T-cell (primary cell): ENCODE measurements around the gene TRIP12. TPM values are rescaled to one million over a fixed set of nuclear protein-coding genes. Genes with fewer than 3 reads are reported as not detected.
A peak's percentile ranks its signal among the peaks of the same experiment; 100 is the strongest.

Source experiments
- ATAC-seq, 4 experiments: fragments of 200-7000 bp in 3 of 4; fragments of 150-1000 bp in 1 of 4; cut with Tn5 transposase; replicated peaks in 1 of 4; 1 replicate in 3 of 4; 2 replicates in 1 of 4; pipeline ENCODE4 v1.10.0; 2021; ENCODE audit warnings: moderate library complexity in 3 of 4, mild to moderate bottlenecking in 2 of 4, moderate number of reproducible peaks in 1 of 4
- CTCF ChIA-PET, 2 donors: fragments of 300-600 bp; sonication (Branson Sonifier 250); formaldehyde crosslinking; loops; one replicate each; lab custom pipeline; 2022; ENCODE audit warnings: antibody characterized with exemption in 2 of 2; lab: Charles Lee
- POLR2A ChIA-PET, 2 donors: fragments of 300-600 bp; sonication (Branson Sonifier 250); formaldehyde crosslinking; loops; one replicate each; lab custom pipeline; 2022; ENCODE audit warnings: antibody characterized with exemption in 2 of 2; lab: Charles Lee
- DNase-seq, 35 experiments: peaks; one replicate each; pipeline versions ENCODE4 v3.0.0 to v3.0.0-alpha.2; 2013 to 2023
- H3K27ac ChIP-seq: one replicate; pipeline ENCODE4 v1.5.1; 2013; ENCODE audit warnings: low read length
- H3K27me3 ChIP-seq, 2 experiments: replicated peaks in 1 of 2; 1 replicate in 1 of 2; 2 replicates in 1 of 2; pipeline versions ENCODE4 v1.6.1 to v1.7.0; 2013; ENCODE audit warnings: low read length in 1 of 2, mixed read lengths in 1 of 2; ENCODE audit not compliant: control insufficient read depth in 2 of 2, insufficient read depth in 2 of 2; ENCODE audit errors: extremely low read depth in 1 of 2
- H3K36me3 ChIP-seq, 2 donors: 1 replicate in 1 of 2; 2 replicates in 1 of 2; pipeline versions ENCODE4 v1.6.1 to v1.7.0; 2013; ENCODE audit warnings: low read length in 1 of 2; ENCODE audit not compliant: control insufficient read depth in 2 of 2, insufficient read depth in 1 of 2; ENCODE audit errors: extremely low read depth in 1 of 2
- H3K4me1 ChIP-seq, 2 experiments: 1 replicate in 1 of 2; 2 replicates in 1 of 2; pipeline versions ENCODE4 v1.6.1 to v1.7.0; 2013; ENCODE audit warnings: low read length in 2 of 2, mixed read lengths in 1 of 2; ENCODE audit not compliant: insufficient read depth in 2 of 2, control insufficient read depth in 1 of 2; ENCODE audit errors: extremely low read depth in 1 of 2
- H3K4me3 ChIP-seq, 2 donors: 1 replicate in 1 of 2; 2 replicates in 1 of 2; pipeline versions ENCODE4 v1.5.1 to v1.7.0; 2013; ENCODE audit warnings: mild to moderate bottlenecking in 2 of 2, low read length in 1 of 2, moderate library complexity in 1 of 2; ENCODE audit not compliant: control insufficient read depth in 1 of 2; ENCODE audit errors: extremely low read depth in 1 of 2
- H3K9me3 ChIP-seq: 2 replicates; pipeline ENCODE4 v1.7.0; 2013
- H3K27ac Mint-ChIP-seq, 2 donors: one replicate each; pipeline ENCODE4 v1.8.0; 2020 to 2021; ENCODE audit warnings: mild to moderate bottlenecking in 2 of 2, mixed read lengths in 2 of 2
- H3K27me3 Mint-ChIP-seq, 2 donors: one replicate each; pipeline ENCODE4 v1.8.0; 2021 to 2022; ENCODE audit warnings: mixed read lengths in 2 of 2
- H3K36me3 Mint-ChIP-seq: one replicate; pipeline ENCODE4 v1.8.0; 2021; ENCODE audit warnings: mixed read lengths
- H3K4me1 Mint-ChIP-seq, 3 donors: one replicate each; pipeline ENCODE4 v1.8.0; 2020 to 2022; ENCODE audit warnings: mixed read lengths in 3 of 3, mild to moderate bottlenecking in 1 of 3
- H3K4me3 Mint-ChIP-seq, 3 donors: one replicate each; pipeline ENCODE4 v1.8.0; 2020 to 2022; ENCODE audit warnings: mild to moderate bottlenecking in 3 of 3, mixed read lengths in 3 of 3, moderate library complexity in 3 of 3
- H3K9me3 Mint-ChIP-seq, 3 donors: one replicate each; pipeline ENCODE4 v1.8.0; 2020 to 2022; ENCODE audit warnings: mixed read lengths in 3 of 3
- WGBS: methylation state at CpG from one replicate; pipeline ENCODE4 v1.1.5; 2013; ENCODE audit warnings: missing lambda C conversion rate; ENCODE audit not compliant: insufficient coverage; 5-methylcytosine and 5-hydroxymethylcytosine counted together
- total RNA-seq, 35 experiments: library from RNA in 6 of 35; stranded (reverse) in 6 of 35; fragments of 120-200 nt in 1 of 35; gene quantifications; one replicate each; pipeline versions ENCODE4 v1.2.1 to v1.2.4 and lab custom pipeline; 2013 to 2026

TRIP12 gene
- total RNA-seq, 5 donors from 2014 or later (not counting 1 experiment from before 2014, with no cell fraction given): 185 to 219 (median 192) TPM

DNA sequence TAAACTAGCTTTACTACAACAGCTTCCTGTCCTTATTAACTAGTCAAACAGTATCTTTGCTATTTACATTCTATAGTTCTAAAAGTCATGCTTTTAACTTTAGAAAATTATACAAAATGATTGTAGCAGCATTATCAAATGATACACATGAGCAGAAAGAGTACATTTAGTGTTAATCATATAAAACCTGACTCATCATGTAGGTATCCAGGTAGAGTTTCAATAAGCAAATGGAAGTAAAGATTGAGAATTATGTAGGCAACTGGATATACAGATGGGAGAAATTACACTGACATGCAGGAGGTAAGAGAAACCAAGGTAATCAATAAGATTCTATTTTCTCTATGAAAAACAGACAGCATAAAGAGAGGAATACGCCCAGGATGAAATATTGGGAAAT is 33.8 kb downstream of the TRIP12 start:
- WGBS: no CpG with 5 or more reads among the region's 1 CpG
- Histone ChIP-seq H3K36me3 (no peaks in the 10 kb centered on the region), H3K27me3 (no peaks in the 10 kb centered on the region), H3K4me1 (no peaks in the 10 kb centered on the region), H3K27ac (no peak overlapping the region), H3K9me3 (no peaks in the 10 kb centered on the region), H3K4me3 (no peak overlapping the region)
- peaks cover 57 to 70% (median 66%) of the 10 kb centered on the region in 3 donors for H3K4me1 Mint-ChIP-seq
- ATAC-seq (no peak), DNase-seq (no peak)
- peaks cover 14% of the 10 kb centered on the region for H3K36me3 Mint-ChIP-seq
- H3K27me3 Mint-ChIP-seq: no peaks in the 10 kb centered on the region
- POLR2A ChIA-PET: no interaction called here
- CTCF ChIA-PET: no interaction called here
- H3K9me3 Mint-ChIP-seq: no peaks in the 10 kb centered on the region
- no peak overlapping the region for H3K4me3 Mint-ChIP-seq
- H3K27ac Mint-ChIP-seq: peak overlapping the region; percentile 30 to 79

DNA sequence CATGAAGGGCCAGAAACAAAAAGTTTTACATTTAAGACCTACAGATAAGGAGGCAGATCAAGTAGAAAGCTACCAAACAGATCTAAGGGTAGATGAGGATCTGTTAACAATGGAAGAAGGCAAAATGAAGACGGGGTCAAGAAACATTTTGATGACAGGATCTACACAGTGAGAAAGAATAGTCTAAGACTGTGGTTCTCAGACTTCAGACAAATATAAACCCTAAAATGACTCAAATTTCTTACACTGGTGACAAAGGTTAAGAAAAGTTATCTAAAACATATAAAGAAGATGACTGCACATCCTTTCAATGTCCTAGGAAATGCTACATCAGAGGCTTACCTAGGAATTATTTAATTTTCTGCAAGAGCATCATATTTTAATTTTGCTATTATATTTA is 34.4 kb downstream of the TRIP12 start:
- no peaks in the 10 kb centered on the region for H3K36me3 ChIP-seq
- DNase-seq: no peak
- no peaks in the 10 kb centered on the region for H3K27me3 ChIP-seq
- Mint-ChIP-seq H3K36me3 (peaks cover 11% of the 10 kb centered on the region), H3K27me3 (no peaks in the 10 kb centered on the region), H3K9me3 (no peaks in the 10 kb centered on the region), H3K27ac (peak overlapping the region in 1 of 2 donors; percentile 23), H3K4me1 (peaks cover 55 to 72% (median 69%) of the 10 kb centered on the region in 3 donors), H3K4me3 (no peak overlapping the region)
- H3K4me3 ChIP-seq: no peak overlapping the region
- ChIA-PET CTCF (no interaction called here), POLR2A (no interaction called here)
- WGBS: no CpG with 5 or more reads among the region's 1 CpG
- no peak overlapping the region for H3K27ac ChIP-seq
- ATAC-seq: no peak
- H3K4me1 ChIP-seq: no peaks in the 10 kb centered on the region
- H3K9me3 ChIP-seq: no peaks in the 10 kb centered on the region

DNA sequence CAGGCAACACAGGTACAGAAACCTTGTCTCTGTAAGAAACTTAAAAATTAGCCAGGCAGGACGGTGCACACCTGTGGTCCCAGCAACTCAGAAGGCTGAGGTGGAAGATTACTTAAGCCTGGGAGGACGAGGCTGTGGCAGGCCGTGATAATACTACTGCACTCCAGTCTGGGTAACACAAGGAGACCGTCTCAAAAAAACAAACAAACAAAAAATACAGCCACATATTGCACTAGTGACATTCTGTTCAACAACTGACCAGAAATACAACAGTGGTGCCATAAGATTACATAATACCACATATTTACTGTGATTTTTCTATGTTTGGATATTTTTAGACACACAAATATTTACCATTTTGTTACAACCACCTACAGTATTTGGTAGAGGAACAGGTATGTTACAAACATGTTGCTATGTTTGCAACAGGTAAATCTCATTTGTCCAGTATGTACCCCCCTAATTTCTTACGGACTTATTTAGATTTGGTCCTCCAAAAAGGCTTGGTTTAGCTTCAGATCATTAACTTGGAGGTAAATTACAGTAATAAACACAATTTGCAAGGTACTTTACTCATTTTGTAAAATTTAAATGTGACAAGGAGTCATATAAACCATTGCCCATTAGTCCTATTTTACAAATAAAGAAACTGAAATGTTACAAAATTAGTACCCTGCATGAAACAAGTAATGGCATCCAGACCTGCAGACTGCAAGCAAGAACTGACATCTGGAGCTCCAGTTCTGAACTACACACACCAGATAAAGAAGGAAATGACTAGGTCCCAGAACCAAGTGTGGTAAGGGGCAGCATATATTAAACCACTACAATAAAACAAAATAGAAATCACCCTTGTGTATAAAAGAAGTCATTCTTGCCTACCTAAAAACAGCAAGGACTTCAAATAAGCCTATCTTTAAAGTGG is 36.8 kb downstream of the TRIP12 start:
- H3K9me3 Mint-ChIP-seq: no peaks in the 10 kb centered on the region
- H3K9me3 ChIP-seq: no peaks in the 10 kb centered on the region
- ATAC-seq (no peak), DNase-seq (no peak)
- ChIA-PET CTCF (no interaction called here), POLR2A (interaction anchor here (0.6 to 0.9 kb wide), 2 partner anchors 11 to 36 kb away, joined by 3 to 13 read pairs; no protein-coding TSS in a partner anchor)
- H3K4me1 Mint-ChIP-seq: peaks cover 50 to 70% (median 64%) of the 10 kb centered on the region in 3 donors
- H3K27me3 Mint-ChIP-seq: no peaks in the 10 kb centered on the region
- no peaks in the 10 kb centered on the region for H3K4me1 ChIP-seq
- H3K27ac Mint-ChIP-seq: peak overlapping the region in 1 of 2 donors; percentile 55
- peaks cover 17% of the 10 kb centered on the region for H3K36me3 Mint-ChIP-seq
- H3K36me3 ChIP-seq: peaks cover 0 to 4% of the 10 kb centered on the region in 2 donors
- H3K4me3 ChIP-seq: no peak overlapping the region
- H3K27ac ChIP-seq: no peak overlapping the region
- 83% methylated on average over 1 of the region's 5 CpGs for WGBS
- no peaks in the 10 kb centered on the region for H3K27me3 ChIP-seq
- H3K4me3 Mint-ChIP-seq: no peak overlapping the region

DNA sequence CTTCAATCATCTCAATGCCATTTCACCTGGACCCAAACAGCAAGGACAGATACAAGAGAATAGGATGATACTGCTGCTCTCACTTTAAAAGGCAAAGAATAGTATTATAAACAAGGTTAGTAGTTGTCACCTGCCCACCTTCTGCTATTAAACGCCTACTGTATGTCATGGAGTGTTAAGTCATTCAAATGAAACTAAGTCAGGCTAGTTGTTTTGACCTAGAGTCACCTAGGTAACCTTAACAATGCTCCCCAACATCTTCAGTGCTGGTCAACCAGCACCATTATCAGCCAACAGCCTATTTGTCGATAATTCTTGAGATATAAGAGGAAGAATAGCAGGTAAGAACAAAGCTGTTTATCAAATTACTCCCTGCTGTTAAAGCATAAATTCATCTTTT is 39.2 kb downstream of the TRIP12 start:
- peaks cover 32 to 53% (median 46%) of the 10 kb centered on the region in 3 donors for H3K4me1 Mint-ChIP-seq
- H3K27me3 Mint-ChIP-seq: no peaks in the 10 kb centered on the region
- no peak for ATAC-seq
- Histone ChIP-seq H3K36me3 (peaks cover 0 to 26% of the 10 kb centered on the region in 2 donors), H3K9me3 (no peaks in the 10 kb centered on the region), H3K4me1 (no peaks in the 10 kb centered on the region), H3K27me3 (no peaks in the 10 kb centered on the region), H3K27ac (no peak overlapping the region), H3K4me3 (no peak overlapping the region)
- H3K36me3 Mint-ChIP-seq: peaks cover 27% of the 10 kb centered on the region
- WGBS: no CpG with 5 or more reads among the region's 2 CpGs
- DNase-seq: no peak
- CTCF ChIA-PET: no interaction called here
- H3K27ac Mint-ChIP-seq: peak overlapping the region; percentile 53 to 68
- POLR2A ChIA-PET: no interaction called here
- H3K9me3 Mint-ChIP-seq: no peaks in the 10 kb centered on the region
- H3K4me3 Mint-ChIP-seq: no peak overlapping the region

DNA sequence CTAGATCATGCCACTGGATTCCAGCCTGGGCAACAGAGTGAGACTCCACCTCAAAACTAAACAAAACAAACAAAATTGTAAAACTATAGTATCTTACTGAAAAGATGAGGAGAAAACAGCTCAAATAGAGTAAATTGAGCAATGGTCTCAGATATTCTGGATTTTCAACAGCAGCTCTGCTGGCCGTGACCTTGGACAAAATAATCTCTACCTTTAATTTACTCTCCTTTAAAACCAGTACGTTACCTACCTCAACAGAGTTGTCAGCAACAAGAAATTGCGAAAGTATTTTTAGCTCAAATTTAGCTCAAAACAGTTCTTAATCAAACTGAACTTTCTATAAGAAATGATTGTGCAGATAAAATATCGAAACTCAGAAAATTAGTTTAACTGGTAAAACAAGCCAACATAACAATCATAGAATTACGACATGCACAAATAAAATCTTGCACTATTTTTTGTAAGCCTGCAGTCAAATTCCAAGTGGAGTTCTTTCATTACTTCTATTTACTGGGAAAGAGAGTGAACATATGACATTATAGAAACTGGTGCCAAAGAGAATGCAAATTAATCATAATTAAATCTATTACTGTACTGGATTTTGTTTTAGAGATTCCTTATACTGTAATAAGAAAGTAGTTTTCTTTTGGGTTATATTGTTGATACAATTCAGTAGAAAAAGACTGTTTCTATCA is 40.8 kb downstream of the TRIP12 start:
- Histone ChIP-seq H3K27ac (no peak overlapping the region), H3K27me3 (no peaks in the 10 kb centered on the region), H3K4me3 (no peak overlapping the region), H3K36me3 (peaks cover 0 to 28% of the 10 kb centered on the region in 2 donors), H3K9me3 (no peaks in the 10 kb centered on the region), H3K4me1 (no peaks in the 10 kb centered on the region)
- ATAC-seq (no peak), DNase-seq (no peak)
- ChIA-PET CTCF (no interaction called here), POLR2A (no interaction called here)
- WGBS: no CpG with 5 or more reads among the region's 5 CpGs
- no peak overlapping the region for H3K4me3 Mint-ChIP-seq
- H3K27me3 Mint-ChIP-seq: no peaks in the 10 kb centered on the region
- peak overlapping the region in 1 of 2 donors; percentile 71 for H3K27ac Mint-ChIP-seq
- no peaks in the 10 kb centered on the region for H3K9me3 Mint-ChIP-seq
- H3K36me3 Mint-ChIP-seq: peaks cover 33% of the 10 kb centered on the region
- peaks cover 26 to 50% (median 41%) of the 10 kb centered on the region in 3 donors for H3K4me1 Mint-ChIP-seq

DNA sequence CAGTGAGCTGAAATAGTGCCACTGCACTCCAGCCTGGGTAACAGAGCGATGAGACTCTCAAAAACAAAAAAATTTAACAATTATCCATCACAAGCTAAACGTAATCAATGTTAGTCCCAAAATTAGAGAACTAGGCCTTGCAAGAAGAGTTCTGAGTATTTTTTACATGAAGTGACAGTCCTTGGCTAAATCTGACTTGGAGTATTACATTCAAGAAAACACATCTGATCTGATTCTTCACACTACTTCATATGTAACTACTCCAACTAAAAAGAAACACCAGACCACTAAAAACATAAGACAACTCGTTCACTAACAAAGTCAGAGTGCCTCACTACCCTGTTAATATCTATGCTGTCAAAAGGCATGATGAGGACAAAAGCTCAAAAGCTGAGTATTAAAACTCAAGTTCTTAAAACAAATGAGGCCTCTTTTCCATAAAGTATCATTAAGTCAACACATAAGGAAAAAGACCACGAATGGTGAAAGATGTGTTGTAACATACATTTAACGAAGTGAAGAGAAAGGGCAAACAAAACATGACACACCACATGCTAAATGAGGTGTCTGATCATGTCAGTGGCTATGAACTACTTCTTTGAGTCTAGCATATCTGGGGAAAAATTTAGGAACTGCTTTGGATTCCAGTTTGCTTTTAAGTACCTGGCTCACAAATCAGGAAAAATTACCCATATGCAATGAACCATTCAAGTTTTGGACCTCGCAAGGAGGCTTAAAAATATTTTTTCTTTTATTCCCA is 42.4 kb downstream of the TRIP12 start:
- H3K36me3 ChIP-seq: peaks cover 0 to 28% of the 10 kb centered on the region in 2 donors
- H3K4me1 Mint-ChIP-seq: peaks cover 38 to 49% (median 39%) of the 10 kb centered on the region in 3 donors
- DNase-seq: no peak

More for the DNA sequence above, 42.4 kb downstream of the TRIP12 start:
- no peaks in the 10 kb centered on the region for H3K4me1 ChIP-seq
- no peaks in the 10 kb centered on the region for H3K9me3 ChIP-seq
- H3K27ac Mint-ChIP-seq: peak overlapping the region in 1 of 2 donors; percentile 44
- H3K4me3 Mint-ChIP-seq: no peak overlapping the region
- CTCF ChIA-PET: no interaction called here
- peaks cover 43% of the 10 kb centered on the region for H3K36me3 Mint-ChIP-seq
- H3K4me3 ChIP-seq: no peak overlapping the region
- no peak overlapping the region for H3K27ac ChIP-seq
- no peaks in the 10 kb centered on the region for H3K27me3 Mint-ChIP-seq
- 92% methylated on average over 2 of the region's 6 CpGs for WGBS
- POLR2A ChIA-PET: interaction anchor here in 1 of 2 donors (0.8 kb wide), 1 partner anchor 572 kb away, joined by 5 read pairs; no protein-coding TSS in a partner anchor
- H3K27me3 ChIP-seq: no peaks in the 10 kb centered on the region
- H3K9me3 Mint-ChIP-seq: no peaks in the 10 kb centered on the region
- ATAC-seq: no peak
